H9 (cell line): ENCODE data around the gene DNASE1L1. TPM values are rescaled to one million over a fixed set of nuclear protein-coding genes. Genes with fewer than 3 reads are reported as not detected.

Source experiments
- DNase-seq: peaks from one replicate; pipeline ENCODE4 v3.0.0-alpha.2; 2017
- H2AFZ ChIP-seq: one replicate; pipeline ENCODE4 v1.6.1; 2013; ENCODE audit warnings: mild to moderate bottlenecking, low read length, control low read depth, moderate library complexity
- H2AK5ac ChIP-seq: 2 replicates; pipeline ENCODE4 v1.6.1; 2013; ENCODE audit warnings: low read length, control low read depth, mixed read lengths; ENCODE audit not compliant: insufficient read length
- H2BK120ac ChIP-seq: one replicate; pipeline ENCODE4 v1.6.1; 2013; ENCODE audit warnings: low read depth, mild to moderate bottlenecking, low read length, control low read depth, inconsistent platforms; ENCODE audit not compliant: poor library complexity, severe bottlenecking
- H2BK12ac ChIP-seq: 2 replicates; pipeline ENCODE4 v1.6.1; 2013; ENCODE audit warnings: low read length, control low read depth, mixed read lengths, low read depth; ENCODE audit not compliant: insufficient read length
- H2BK15ac ChIP-seq: 2 replicates; pipeline ENCODE4 v1.6.1; 2013; ENCODE audit warnings: low read depth, low read length, control low read depth
- H2BK20ac ChIP-seq: one replicate; pipeline ENCODE4 v1.6.1; 2013; ENCODE audit warnings: low read depth, mild to moderate bottlenecking, low read length, control low read depth, inconsistent platforms; ENCODE audit not compliant: poor library complexity, severe bottlenecking
- H2BK5ac ChIP-seq: 2 replicates; pipeline ENCODE4 v1.6.1; 2013; ENCODE audit warnings: low read length, control low read depth, mixed read lengths; ENCODE audit not compliant: insufficient read length
- H3K14ac ChIP-seq: 2 replicates; pipeline ENCODE4 v1.6.1; 2013; ENCODE audit warnings: low read length, control low read depth; ENCODE audit not compliant: insufficient read depth
- H3K18ac ChIP-seq: 2 replicates; pipeline ENCODE4 v1.6.1; 2013; ENCODE audit warnings: low read depth, mild to moderate bottlenecking, mixed read lengths, low read length, control low read depth; ENCODE audit not compliant: insufficient read length
- H3K23ac ChIP-seq: 2 replicates; pipeline ENCODE4 v1.6.1; 2013; ENCODE audit warnings: low read length, control low read depth, mixed read lengths, low read depth; ENCODE audit not compliant: insufficient read length
- H3K23me2 ChIP-seq: 2 replicates; pipeline ENCODE4 v1.6.1; 2013; ENCODE audit warnings: low read depth, mild to moderate bottlenecking, mixed read lengths, low read length, control low read depth; ENCODE audit not compliant: insufficient read length, poor library complexity, severe bottlenecking
- H3K27ac ChIP-seq: 2 replicates; pipeline ENCODE4 v1.5.1; 2013; ENCODE audit warnings: low read length, control low read depth, mixed read lengths, low read depth; ENCODE audit not compliant: insufficient read length
- H3K27me3 ChIP-seq: 2 replicates; pipeline ENCODE4 v1.6.1; 2013; ENCODE audit warnings: low read length, control low read depth, inconsistent platforms; ENCODE audit not compliant: insufficient read depth
- H3K4ac ChIP-seq: 2 replicates; pipeline ENCODE4 v1.6.1; 2013; ENCODE audit warnings: low read depth, mild to moderate bottlenecking, control low read depth, inconsistent platforms, low read length, moderate library complexity
- H3K4me1 ChIP-seq: 2 replicates; pipeline ENCODE4 v1.6.1; 2013; ENCODE audit warnings: low read length, control low read depth, inconsistent platforms; ENCODE audit not compliant: insufficient read depth
- H3K4me2 ChIP-seq: 2 replicates; pipeline ENCODE4 v1.6.1; 2013; ENCODE audit warnings: low read length, control low read depth, mixed read lengths; ENCODE audit not compliant: insufficient read length, insufficient read depth
- H3K56ac ChIP-seq: 2 replicates; pipeline ENCODE4 v1.6.1; 2013; ENCODE audit warnings: low read depth, mild to moderate bottlenecking, mixed read lengths, low read length, control low read depth; ENCODE audit not compliant: insufficient read length
- H3K79me1 ChIP-seq: 2 replicates; pipeline ENCODE4 v1.6.1; 2013; ENCODE audit warnings: low read depth, mild to moderate bottlenecking, moderate library complexity, low read length, control low read depth, inconsistent platforms; ENCODE audit not compliant: insufficient read depth, poor library complexity, severe bottlenecking
- H3K79me2 ChIP-seq: 2 replicates; pipeline ENCODE4 v1.6.1; 2013; ENCODE audit warnings: low read length, control low read depth, inconsistent platforms; ENCODE audit not compliant: insufficient read depth
- H3K9ac ChIP-seq: 2 replicates; pipeline ENCODE4 v1.6.1; 2013; ENCODE audit warnings: low read length, control low read depth, mixed read lengths; ENCODE audit not compliant: insufficient read length; ENCODE audit errors: extremely low read depth
- H3K9me3 ChIP-seq: one replicate; pipeline ENCODE4 v1.6.1; 2013; ENCODE audit warnings: low read depth, low read length, inconsistent platforms; ENCODE audit not compliant: control insufficient read depth
- H3T11ph ChIP-seq: one replicate; pipeline ENCODE4 v1.6.1; 2013; ENCODE audit warnings: mild to moderate bottlenecking, low read length, control low read depth, inconsistent platforms
- H4K20me1 ChIP-seq: one replicate; pipeline ENCODE4 v1.6.1; 2013; ENCODE audit not compliant: control insufficient read depth, insufficient read length, insufficient read depth
- H4K5ac ChIP-seq: 2 replicates; pipeline ENCODE4 v1.6.1; 2013; ENCODE audit warnings: low read depth, mild to moderate bottlenecking, mixed read lengths, low read length, control low read depth; ENCODE audit not compliant: insufficient read length
- H4K8ac ChIP-seq: replicated peaks from 2 replicates; pipeline ENCODE4 v1.6.1; 2013; ENCODE audit warnings: low read length, control low read depth, mixed read lengths, low read depth; ENCODE audit not compliant: insufficient read length
- H4K91ac ChIP-seq: 2 replicates; pipeline ENCODE4 v1.6.1; 2013; ENCODE audit warnings: low read depth, mild to moderate bottlenecking, moderate library complexity, mixed read lengths, low read length, control low read depth; ENCODE audit not compliant: insufficient read length
- H3K27ac Mint-ChIP-seq, 3 experiments: 2 replicates in 2 of 3; 3 replicates in 1 of 3; pipeline ENCODE4 v1.8.0; 2020 to 2021; ENCODE audit warnings: mixed read lengths in 3 of 3, mild to moderate bottlenecking in 1 of 3, moderate library complexity in 1 of 3
- H3K27me3 Mint-ChIP-seq: 2 replicates; pipeline ENCODE4 v1.8.0; 2021; ENCODE audit warnings: low read depth, mild to moderate bottlenecking, moderate library complexity, mixed read lengths
- H3K36me3 Mint-ChIP-seq, 3 experiments: 2 replicates in 2 of 3; 3 replicates in 1 of 3; pipeline ENCODE4 v1.8.0; 2020 to 2021; ENCODE audit warnings: low read depth in 3 of 3, mixed read lengths in 3 of 3; ENCODE audit not compliant: insufficient read depth in 1 of 3
- H3K4me1 Mint-ChIP-seq, 2 experiments: 2 replicates each; pipeline ENCODE4 v1.8.0; 2020; ENCODE audit warnings: mixed read lengths in 2 of 2
- H3K4me3 Mint-ChIP-seq, 2 experiments: 2 replicates in 1 of 2; 3 replicates in 1 of 2; pipeline ENCODE4 v1.8.0; 2020 to 2021; ENCODE audit warnings: mild to moderate bottlenecking in 2 of 2, mixed read lengths in 2 of 2, moderate library complexity in 1 of 2
- H3K9me3 Mint-ChIP-seq, 2 experiments: 2 replicates in 1 of 2; 3 replicates in 1 of 2; pipeline ENCODE4 v1.8.0; 2020; ENCODE audit warnings: mild to moderate bottlenecking in 2 of 2, mixed read lengths in 2 of 2, moderate library complexity in 1 of 2
- CTCF ChIP-seq: fragments of 200-600 bp; sonication (generic); conservative IDR thresholded peaks from 3 replicates; pipeline ENCODE4 v1.8.0; 2021; ENCODE audit warnings: antibody characterized with exemption, mild to moderate bottlenecking
- WGBS: extraction: QIAGEN DNeasy Blood & Tissue Kit; methylation state at CpG from one replicate; pipeline ENCODE4 v1.1.7; 2013; ENCODE audit warnings: missing lambda C conversion rate, low lambda C conversion rate, mixed read lengths; ENCODE audit not compliant: insufficient read length; ENCODE audit errors: extremely low coverage; 5-methylcytosine and 5-hydroxymethylcytosine counted together
- total RNA-seq: library from RNA; stranded (reverse); gene quantifications from 2 replicates; pipeline ENCODE4 v1.2.1, GENCODE V29; 2021

The DNASE1L1 gene
- total RNA-seq, 1 experiment from 2014 or later: 14.5 TPM

GRCh38 chrX:154443479-154443910, 34.4 kb upstream of the DNASE1L1 start:
- Mint-ChIP-seq H3K9me3 (peaks cover 66 to 80% of the 10 kb centered on the region in 2 experiments), H3K4me3 (peak overlapping the region; percentile 66 to 82), H3K27ac (peak overlapping the region in 1 of 3 experiments; percentile 57; a peak in 3 of 7 replicates), H3K36me3 (peaks cover 31 to 72% (median 63%) of the 10 kb centered on the region in 3 experiments), H3K4me1 (peaks cover 3 to 5% of the 10 kb centered on the region in 2 experiments; a peak in 2 of 4 replicates), H3K27me3 (no peaks in the 10 kb centered on the region; the same call in none of the 2 replicates)
- H4K5ac ChIP-seq: no peak overlapping the region
- WGBS: no CpG with 5 or more reads among the region's 10 CpGs
- H3T11ph ChIP-seq: no peak overlapping the region
- DNase-seq: no peak
- no peak overlapping the region for H3K14ac ChIP-seq
- peaks cover 2% of the 10 kb centered on the region for H3K23me2 ChIP-seq
- H3K79me2 ChIP-seq: no peaks in the 10 kb centered on the region
- H3K4ac ChIP-seq: no peak overlapping the region
- no peak overlapping the region for H2AK5ac ChIP-seq
- no peak overlapping the region for H3K18ac ChIP-seq
- peaks cover 28% of the 10 kb centered on the region for H3K9me3 ChIP-seq
- no peak overlapping the region for H2BK120ac ChIP-seq
- H2BK5ac ChIP-seq: no peak overlapping the region
- TF ChIP-seq CTCF: no peak
- no peak overlapping the region for H3K56ac ChIP-seq
- H3K79me1 ChIP-seq: no peaks in the 10 kb centered on the region
- H3K27ac ChIP-seq: no peak overlapping the region
- no peak overlapping the region for H2BK12ac ChIP-seq
- no peaks in the 10 kb centered on the region for H3K4me1 ChIP-seq
- H4K8ac ChIP-seq: no peak overlapping the region
- H3K23ac ChIP-seq: no peak overlapping the region
- H2AFZ ChIP-seq: no peak overlapping the region
- H2BK20ac ChIP-seq: no peak overlapping the region
- no peak overlapping the region for H2BK15ac ChIP-seq
- peak overlapping the region; percentile 37 for H3K4me2 ChIP-seq
- no peak overlapping the region for H3K9ac ChIP-seq
- H4K91ac ChIP-seq: no peak overlapping the region
- H3K27me3 ChIP-seq: no peaks in the 10 kb centered on the region
- no peaks in the 10 kb centered on the region for H4K20me1 ChIP-seq
